Glutamatergic neuron (in vitro differentiated cells): Measurements from ENCODE around the gene TMEM242. TPM values are rescaled to one million over a fixed set of nuclear protein-coding genes. Genes with fewer than 3 reads are reported as not detected.

Source experiments
- DNase-seq: peaks from one replicate; pipeline ENCODE4 v3.0.0; 2022
- H3K27ac Mint-ChIP-seq: one replicate; pipeline ENCODE4 v1.8.0; 2020; ENCODE audit warnings: mild to moderate bottlenecking, mixed read lengths, inconsistent platforms; ENCODE audit not compliant: unreplicated experiment
- H3K27me3 Mint-ChIP-seq: one replicate; pipeline ENCODE4 v1.8.0; 2020; ENCODE audit warnings: mild to moderate bottlenecking, moderate library complexity, mixed read lengths, inconsistent platforms; ENCODE audit not compliant: unreplicated experiment
- H3K36me3 Mint-ChIP-seq: one replicate; pipeline ENCODE4 v1.8.0; 2020; ENCODE audit warnings: mild to moderate bottlenecking, mixed read lengths, inconsistent platforms; ENCODE audit not compliant: unreplicated experiment
- H3K4me1 Mint-ChIP-seq: one replicate; pipeline ENCODE4 v1.8.0; 2020; ENCODE audit warnings: mild to moderate bottlenecking, low read depth, mixed read lengths, inconsistent platforms; ENCODE audit not compliant: unreplicated experiment
- H3K4me3 Mint-ChIP-seq: one replicate; pipeline ENCODE4 v1.8.0; 2020; ENCODE audit warnings: mild to moderate bottlenecking, mixed read lengths, inconsistent platforms; ENCODE audit not compliant: unreplicated experiment
- H3K9me3 Mint-ChIP-seq: one replicate; pipeline ENCODE4 v1.8.0; 2020; ENCODE audit warnings: mild to moderate bottlenecking, moderate library complexity, mixed read lengths, inconsistent platforms; ENCODE audit not compliant: unreplicated experiment
- CTCF ChIP-seq: fragments of 200-600 bp; sonication (generic); IDR thresholded peaks from one replicate; pipeline ENCODE4 v1.5.0; 2021; ENCODE audit not compliant: partially characterized antibody, unreplicated experiment
- total RNA-seq: library from RNA; stranded (reverse); fragmentation: NEBNext Ultra II Directional; extraction: Animal tissue kit (Norgen Biotek cat#: 25700); gene quantifications from one replicate; pipeline ENCODE4 v1.2.1, GENCODE V29; 2021; ENCODE audit not compliant: unreplicated experiment

The TMEM242 gene
- total RNA-seq, 1 donor from 2014 or later: 19.7 TPM

DNA sequence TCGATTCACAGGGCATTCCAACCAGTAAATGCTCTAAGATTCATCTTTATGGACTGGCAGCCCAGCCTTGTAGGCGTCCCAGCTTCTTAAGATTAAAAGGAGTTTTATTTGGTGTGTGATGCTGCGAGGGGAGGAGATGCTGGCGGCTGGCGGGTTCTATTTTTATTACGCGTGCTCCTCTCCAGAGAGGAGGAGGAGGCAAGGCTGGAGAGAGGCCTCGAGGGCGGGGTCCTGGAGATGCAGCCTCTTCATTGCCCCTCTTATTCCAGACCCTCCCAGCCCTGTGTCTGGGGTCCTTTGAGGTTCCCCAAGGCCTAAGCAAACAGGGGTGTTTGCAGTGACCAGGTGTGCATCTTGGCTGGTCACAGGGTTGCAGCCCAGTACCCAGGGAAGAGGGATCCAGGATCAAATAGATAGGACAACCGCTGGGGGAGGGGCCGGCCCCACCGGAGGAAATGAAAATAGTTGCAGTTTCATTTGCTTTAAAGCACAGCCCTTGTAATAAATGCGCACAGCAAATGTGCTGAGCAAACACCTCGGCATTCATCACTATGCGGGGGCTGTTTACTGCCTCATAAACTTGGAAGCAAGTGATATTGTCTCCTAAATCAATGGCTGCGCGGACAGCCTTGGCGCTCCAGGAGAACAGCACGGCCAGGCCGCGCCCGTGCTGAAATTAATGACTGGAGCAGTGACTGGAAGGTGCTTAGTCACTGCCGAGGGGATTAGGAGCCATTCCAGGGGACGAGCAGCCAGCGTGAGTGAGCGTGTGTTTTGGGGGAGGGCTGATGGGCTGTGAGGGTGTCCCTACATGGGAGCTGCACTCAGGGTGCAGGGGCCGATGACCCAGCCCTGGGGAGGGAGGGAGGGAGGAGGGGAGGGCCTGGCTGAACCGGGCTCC, 83.0 kb downstream of the TMEM242 start:
- H3K9me3 Mint-ChIP-seq: peaks cover 9% of the 10 kb centered on the region
- H3K27ac Mint-ChIP-seq: no peak overlapping the region
- TF ChIP-seq CTCF: no peak
- DNase-seq: no peak
- H3K36me3 Mint-ChIP-seq: peaks cover 6% of the 10 kb centered on the region
- H3K4me1 Mint-ChIP-seq: peaks cover 27% of the 10 kb centered on the region
- peaks cover 18% of the 10 kb centered on the region for H3K27me3 Mint-ChIP-seq
- H3K4me3 Mint-ChIP-seq: no peak overlapping the region

- H3K36me3 Mint-ChIP-seq: peaks cover 8% of the 10 kb centered on the region
- no peak overlapping the region for H3K27ac Mint-ChIP-seq
- DNase-seq: no peak
- H3K9me3 Mint-ChIP-seq: peaks cover 11% of the 10 kb centered on the region
- peaks cover 19% of the 10 kb centered on the region for H3K27me3 Mint-ChIP-seq
- TF ChIP-seq CTCF: no peak
- peaks cover 22% of the 10 kb centered on the region for H3K4me1 Mint-ChIP-seq
- H3K4me3 Mint-ChIP-seq: no peak overlapping the region
Measured at GRCh38 chr6:157239671-157240058, 83.7 kb downstream of the TMEM242 start.

Other genes with a start within 250 kb of the TMEM242 start
- 5.1 TPM for gene ZDHHC14, start 57.7 kb upstream of the TMEM242 start, total RNA-seq